ENCODE data around the gene NDUFB7. TPM values are rescaled to one million over a fixed set of nuclear protein-coding genes. Genes with fewer than 3 reads are reported as not detected.

NDUFB7 gene
- total and polyA plus RNA-seq, 2 of the 8 experiments (the other 6 are each of a cell fraction or from before 2014, with no cell fraction given), result 151 to 740 TPM

GRCh38 chr19:14615623-14616022 is 43.8 kb upstream of the NDUFB7 start:
- peaks cover 39 to 54% of the 10 kb centered on the region in 2 experiments for H3K9me3 ChIP-seq (ENCODE audit: insufficient read depth in 2 of 2, low read depth in 1 of 2, low read length in 1 of 2)
- no peak overlapping the region for H3K4me2 ChIP-seq (ENCODE audit: insufficient read depth in 1 of 2, low read depth in 2 of 2, low read length in 2 of 2)
- CTCF ChIA-PET (ENCODE audit: partially characterized antibody), result no interaction called here
- no peak overlapping the region for H2BK120ac ChIP-seq (replicated peaks; ENCODE audit: low read depth, low read length)
- FAIRE-seq (no peak), DNase-seq (ENCODE audit: low read depth in 1 of 2, low spot score in 2 of 2) (no peak)
- no peak overlapping the region for H2BK15ac ChIP-seq (ENCODE audit: low read length)
- H2BK12ac ChIP-seq (ENCODE audit: low read depth, low read length), result no peak overlapping the region
- H3K9ac ChIP-seq (replicated peaks in 1 of 4; ENCODE audit: extremely low read depth in 1 of 4, low read depth in 3 of 4, low read length in 3 of 4), result no peak overlapping the region
- no peak overlapping the region for H3K4ac ChIP-seq (replicated peaks; ENCODE audit: insufficient read length, low read depth, low read length)
- no peaks in the 10 kb centered on the region for H3K4me1 ChIP-seq (replicated peaks in 1 of 4; ENCODE audit: control insufficient read depth in 3 of 4, insufficient read depth in 4 of 4, low read length in 3 of 4)
- 83% methylated on average over 4 of the region's 8 CpGs; no CpG with 5 or more reads in 1 of the 2 experiments for WGBS, 2 experiments (ENCODE audit: extremely low coverage in 1 of 2, insufficient coverage in 1 of 2, insufficient read length in 1 of 2, insufficient replicate concordance in 2 of 2, low coverage in 1 of 2, low lambda C conversion rate in 2 of 2, missing lambda C conversion rate in 1 of 2)
- no peak overlapping the region for H4K91ac ChIP-seq (replicated peaks; ENCODE audit: insufficient read length, low read length)
- H3K56ac ChIP-seq (replicated peaks; ENCODE audit: insufficient read length, low read depth, low read length), result no peak overlapping the region
- H4K5ac ChIP-seq (ENCODE audit: insufficient read length, low read depth, low read length), result no peak overlapping the region
- H2BK20ac ChIP-seq (ENCODE audit: low read length), result no peak overlapping the region
- H3K18ac ChIP-seq (ENCODE audit: extremely low read depth, low read length), result no peak overlapping the region
- POLR2A ChIA-PET (ENCODE audit: partially characterized antibody), result no interaction called here
- H3K23me2 ChIP-seq (ENCODE audit: low read depth, low read length), result no peaks in the 10 kb centered on the region
- no peaks in the 10 kb centered on the region for H3K79me2 ChIP-seq (ENCODE audit: control insufficient read depth in 1 of 2, insufficient read depth in 2 of 2, low read length in 2 of 2)
- no peak overlapping the region for H3K4me3 ChIP-seq (ENCODE audit: extremely low read depth in 1 of 4, insufficient read depth in 2 of 4, low read depth in 3 of 4, low read length in 4 of 4)
- H3K36me3 ChIP-seq (ENCODE audit: control insufficient read depth in 2 of 4, insufficient read depth in 4 of 4, low read length in 3 of 4), result no peaks in the 10 kb centered on the region
- no peak for TF ChIP-seq SIRT6 (IDR thresholded peaks at IDR 0.05; ENCODE audit: low read length)
- TF ChIP-seq GABPA (IDR thresholded peaks at IDR 0.05; ENCODE audit: borderline replicate concordance, insufficient read depth, low read length), result no peak
- H2AK5ac ChIP-seq (ENCODE audit: low read depth, low read length), result no peak overlapping the region
- no peak overlapping the region for H2AFZ ChIP-seq (ENCODE audit: low read length)
- no peak overlapping the region for H3K27ac ChIP-seq (ENCODE audit: low read depth, low read length)
- H3K14ac ChIP-seq (ENCODE audit: insufficient read length), result no peak overlapping the region
- no peak overlapping the region for H3K23ac ChIP-seq (ENCODE audit: insufficient read length)
- no peak overlapping the region for H4K8ac ChIP-seq (ENCODE audit: extremely low read depth, insufficient read depth, low read length)
- no peaks in the 10 kb centered on the region for H3K27me3 ChIP-seq (replicated peaks in 1 of 4; ENCODE audit: control insufficient read depth in 3 of 4, extremely low read depth in 1 of 4, insufficient read depth in 3 of 4, low read length in 3 of 4)
- no peaks in the 10 kb centered on the region for H4K20me1 ChIP-seq (replicated peaks in 1 of 2; ENCODE audit: control insufficient read depth in 1 of 2, insufficient read depth in 2 of 2, low read length in 2 of 2)
- H2BK5ac ChIP-seq (ENCODE audit: low read depth, low read length), result no peak overlapping the region
- H3K79me1 ChIP-seq (ENCODE audit: low read depth, low read length), result no peaks in the 10 kb centered on the region

All from H1 (cell line).